ENCODE data around the gene CDC26.

Gene CDC26

DNA sequence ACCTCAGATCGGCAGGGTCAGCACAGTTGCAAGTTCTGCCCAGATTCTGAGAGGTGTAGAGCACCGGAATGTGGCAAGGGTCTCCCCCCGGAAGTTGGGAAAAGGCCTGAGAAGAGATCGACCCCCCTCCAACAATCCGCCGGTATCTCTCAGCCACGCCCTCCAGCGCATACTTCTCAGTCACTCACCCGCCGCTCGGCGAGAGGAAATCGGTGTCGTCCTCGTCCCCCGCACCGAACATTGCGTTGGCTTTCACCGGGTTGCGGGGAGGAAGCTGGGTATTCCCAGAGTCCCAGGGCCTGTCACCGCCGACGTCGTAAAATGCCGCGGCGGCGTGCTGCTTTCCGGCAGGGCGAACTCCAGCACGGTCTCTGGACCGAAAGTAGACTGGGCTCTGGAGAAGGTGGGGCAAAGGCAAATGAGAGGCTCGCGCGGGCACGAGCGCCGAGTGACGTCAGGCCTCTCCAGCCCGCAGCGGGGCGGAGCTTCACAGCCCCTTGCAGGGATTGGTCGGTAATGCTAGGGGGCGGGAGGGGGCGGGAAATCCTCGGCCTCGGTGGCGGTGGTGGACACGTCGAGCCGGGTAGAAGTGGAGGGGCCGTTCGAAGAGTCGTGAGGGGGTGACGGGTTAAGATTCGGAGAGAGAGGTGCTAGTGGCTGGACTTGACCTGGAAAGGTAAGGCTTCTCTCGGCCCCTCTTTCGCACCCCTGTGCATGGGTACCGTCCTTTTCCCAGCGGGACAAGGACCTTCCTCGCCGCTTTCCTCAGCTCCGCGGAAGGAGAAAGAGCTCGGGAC is 54.2 kb downstream of the CDC26 start, which contains the start of the genes FKBP15 and SLC31A1:
FKBP15 (minus strand) TSS at position 275 of the 797 bp plus-strand sequence; CDS start at position 241, 34 bp downstream.
SLC31A1 (plus strand) TSS at position 542 of the 797 bp plus-strand sequence. CDS start 34,605 bp downstream, outside the sequence.
- peak within 1 kb of the TSS; percentile 94 to 99 (median 99) for H3K4me3 Mint-ChIP-seq
- peaks cover 4% of the 10 kb centered on the region for H3K36me3 Mint-ChIP-seq (ENCODE audit: low read depth)
- peaks cover 26% of the 10 kb centered on the region for H3K4me1 Mint-ChIP-seq
- no peaks in the 10 kb centered on the region for H3K9me3 Mint-ChIP-seq
- TF ChIP-seq, protein P1, sequence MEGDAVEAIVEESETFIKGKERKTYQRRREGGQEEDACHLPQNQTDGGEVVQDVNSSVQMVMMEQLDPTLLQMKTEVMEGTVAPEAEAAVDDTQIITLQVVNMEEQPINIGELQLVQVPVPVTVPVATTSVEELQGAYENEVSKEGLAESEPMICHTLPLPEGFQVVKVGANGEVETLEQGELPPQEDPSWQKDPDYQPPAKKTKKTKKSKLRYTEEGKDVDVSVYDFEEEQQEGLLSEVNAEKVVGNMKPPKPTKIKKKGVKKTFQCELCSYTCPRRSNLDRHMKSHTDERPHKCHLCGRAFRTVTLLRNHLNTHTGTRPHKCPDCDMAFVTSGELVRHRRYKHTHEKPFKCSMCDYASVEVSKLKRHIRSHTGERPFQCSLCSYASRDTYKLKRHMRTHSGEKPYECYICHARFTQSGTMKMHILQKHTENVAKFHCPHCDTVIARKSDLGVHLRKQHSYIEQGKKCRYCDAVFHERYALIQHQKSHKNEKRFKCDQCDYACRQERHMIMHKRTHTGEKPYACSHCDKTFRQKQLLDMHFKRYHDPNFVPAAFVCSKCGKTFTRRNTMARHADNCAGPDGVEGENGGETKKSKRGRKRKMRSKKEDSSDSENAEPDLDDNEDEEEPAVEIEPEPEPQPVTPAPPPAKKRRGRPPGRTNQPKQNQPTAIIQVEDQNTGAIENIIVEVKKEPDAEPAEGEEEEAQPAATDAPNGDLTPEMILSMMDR (IDR thresholded peaks at IDR 0.05; ENCODE audit: unreplicated experiment in 3 of 3) = no peak
- no peaks in the 10 kb centered on the region for H3K27me3 Mint-ChIP-seq (ENCODE audit: low read depth)
- peak within 1 kb of the TSS; percentile 87 to 97 (median 95) for H3K27ac Mint-ChIP-seq

DNA sequence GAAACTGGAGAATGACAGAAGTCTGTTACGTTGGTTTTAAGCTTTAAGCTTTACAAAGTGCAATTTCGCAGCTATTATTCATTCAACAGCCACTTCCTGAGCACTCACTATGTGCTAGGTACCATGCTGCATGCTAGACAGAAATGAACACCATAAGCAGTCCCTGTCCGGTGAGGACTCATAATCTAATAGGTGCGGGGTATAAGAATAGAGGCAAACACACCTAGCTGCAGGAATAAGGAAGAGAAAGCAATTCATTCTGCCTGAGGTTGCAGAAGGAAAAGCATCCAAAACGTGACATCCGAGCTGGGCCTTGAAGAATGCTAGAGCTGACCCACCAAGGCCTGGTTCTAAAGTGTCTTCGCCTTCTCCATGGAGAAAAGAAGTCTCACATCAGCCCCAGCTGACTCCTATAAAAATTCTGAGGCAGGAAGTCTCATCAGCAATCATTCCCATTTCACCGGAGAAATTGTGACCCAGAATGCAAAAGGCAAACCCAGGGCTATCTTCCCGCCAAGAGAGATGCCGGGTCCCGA is 54.8 kb downstream of the CDC26 start:
- Mint-ChIP-seq H3K36me3 (ENCODE audit: low read depth) (peaks cover 4% of the 10 kb centered on the region), H3K27ac (peak overlapping the region; percentile 87 to 97 (median 95)), H3K27me3 (ENCODE audit: low read depth) (no peaks in the 10 kb centered on the region), H3K4me1 (peaks cover 26% of the 10 kb centered on the region), H3K4me3 (peak overlapping the region; percentile 94 to 99 (median 99)), H3K9me3 (no peaks in the 10 kb centered on the region)
- TF ChIP-seq, protein P1 (IDR thresholded peaks at IDR 0.05; ENCODE audit: unreplicated experiment in 3 of 3) = no peak

DNA sequence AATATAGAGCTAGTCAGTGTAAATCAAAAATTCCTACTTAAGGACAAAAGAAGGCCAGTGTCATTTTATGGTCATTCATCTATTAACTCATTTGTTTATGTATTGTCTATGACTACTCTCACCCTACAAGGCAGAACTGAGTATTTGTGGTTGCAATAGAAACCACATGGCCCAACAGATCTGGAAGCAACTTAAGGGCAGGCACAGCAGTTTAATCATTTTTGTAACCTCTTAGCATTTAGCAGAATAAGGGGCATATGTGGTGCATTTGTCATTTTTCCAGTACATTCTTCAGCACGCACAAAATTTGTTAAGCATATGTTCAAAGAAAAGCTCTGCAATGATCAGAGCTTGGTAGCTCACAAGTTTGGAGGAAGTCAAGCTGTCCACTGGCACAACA is 55.4 kb downstream of the CDC26 start:
- peaks cover 7% of the 10 kb centered on the region for H3K36me3 Mint-ChIP-seq (ENCODE audit: low read depth)
- H3K27me3 Mint-ChIP-seq (ENCODE audit: low read depth) = no peaks in the 10 kb centered on the region

DNA sequence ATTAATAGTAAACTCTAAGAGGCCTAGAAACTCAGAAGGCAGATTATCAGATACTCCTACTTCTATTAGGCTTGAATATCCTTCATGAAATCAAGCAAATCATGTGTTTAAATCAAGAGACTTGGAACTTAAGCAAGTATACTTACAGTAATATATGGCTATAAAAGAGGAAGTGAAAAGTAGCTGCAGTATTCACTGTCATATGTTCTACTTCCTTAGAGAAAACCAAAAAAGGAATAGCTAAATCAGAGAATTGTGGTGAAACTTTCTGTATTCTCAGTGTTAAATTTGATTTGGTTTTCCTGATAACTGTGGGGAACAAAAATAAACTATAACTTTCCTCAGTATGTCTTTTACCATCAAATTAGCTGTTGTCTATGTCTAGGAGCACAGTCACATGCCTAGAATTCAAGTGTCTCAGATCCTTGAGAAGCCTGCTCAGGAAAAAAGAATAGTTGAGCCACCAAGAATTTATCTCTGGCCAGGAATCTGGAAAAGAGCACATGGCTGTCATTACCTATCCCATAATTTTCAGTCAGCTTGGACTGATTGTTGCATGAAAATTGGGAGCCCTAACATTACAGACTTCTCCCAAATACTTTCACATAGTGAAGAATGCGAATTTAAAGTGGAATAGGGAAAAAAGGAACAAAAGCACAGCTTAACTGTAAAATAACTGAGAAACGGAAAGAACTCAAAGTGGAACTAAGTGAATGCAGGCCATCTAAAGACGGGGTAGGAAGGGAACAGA is 56.0 kb downstream of the CDC26 start:
- no peaks in the 10 kb centered on the region for H3K27me3 Mint-ChIP-seq (ENCODE audit: low read depth)
- no peaks in the 10 kb centered on the region for H3K9me3 Mint-ChIP-seq
- peaks cover 26% of the 10 kb centered on the region for H3K4me1 Mint-ChIP-seq
- TF ChIP-seq, protein P1 (IDR thresholded peaks at IDR 0.05; ENCODE audit: unreplicated experiment in 3 of 3) = no peak
- H3K27ac Mint-ChIP-seq = peak overlapping the region in 2 of 3 experiments; percentile 47 to 95
- peak overlapping the region; percentile 94 to 99 (median 99) for H3K4me3 Mint-ChIP-seq
- H3K36me3 Mint-ChIP-seq (ENCODE audit: low read depth) = peaks cover 13% of the 10 kb centered on the region

More for the DNA sequence above, 55.4 kb downstream of the CDC26 start:
- Mint-ChIP-seq H3K4me3 (peak overlapping the region; percentile 94 to 99 (median 99)), H3K9me3 (no peaks in the 10 kb centered on the region), H3K4me1 (peaks cover 26% of the 10 kb centered on the region), H3K27ac (peak overlapping the region; percentile 47 to 95 (median 87))
- TF ChIP-seq, protein P1 (IDR thresholded peaks at IDR 0.05; ENCODE audit: unreplicated experiment in 3 of 3) = no peak
